ENCODE measurements around the gene KCND3.

GRCh38 chr1:111832521-111833155 lies 156.8 kb downstream of the KCND3 start:
- TF ChIP-seq, protein P1, sequence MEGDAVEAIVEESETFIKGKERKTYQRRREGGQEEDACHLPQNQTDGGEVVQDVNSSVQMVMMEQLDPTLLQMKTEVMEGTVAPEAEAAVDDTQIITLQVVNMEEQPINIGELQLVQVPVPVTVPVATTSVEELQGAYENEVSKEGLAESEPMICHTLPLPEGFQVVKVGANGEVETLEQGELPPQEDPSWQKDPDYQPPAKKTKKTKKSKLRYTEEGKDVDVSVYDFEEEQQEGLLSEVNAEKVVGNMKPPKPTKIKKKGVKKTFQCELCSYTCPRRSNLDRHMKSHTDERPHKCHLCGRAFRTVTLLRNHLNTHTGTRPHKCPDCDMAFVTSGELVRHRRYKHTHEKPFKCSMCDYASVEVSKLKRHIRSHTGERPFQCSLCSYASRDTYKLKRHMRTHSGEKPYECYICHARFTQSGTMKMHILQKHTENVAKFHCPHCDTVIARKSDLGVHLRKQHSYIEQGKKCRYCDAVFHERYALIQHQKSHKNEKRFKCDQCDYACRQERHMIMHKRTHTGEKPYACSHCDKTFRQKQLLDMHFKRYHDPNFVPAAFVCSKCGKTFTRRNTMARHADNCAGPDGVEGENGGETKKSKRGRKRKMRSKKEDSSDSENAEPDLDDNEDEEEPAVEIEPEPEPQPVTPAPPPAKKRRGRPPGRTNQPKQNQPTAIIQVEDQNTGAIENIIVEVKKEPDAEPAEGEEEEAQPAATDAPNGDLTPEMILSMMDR (conservative IDR thresholded peaks at IDR 0.05; ENCODE audit: low read length), result no peak
- TF ChIP-seq EZH2phosphoT487 (IDR thresholded peaks at IDR 0.05; ENCODE audit: borderline replicate concordance), result no peak
